EH (cell line): ENCODE results near the gene SH2B3.
"Not testable (repeated sequence)": the region's sequence is repeated elsewhere in the genome, so short reads cannot be mapped to it uniquely, and the experiment has no call there.

ENCODE experiments used
- DNase-seq: peaks from one replicate; pipeline ENCODE4 v3.0.0-alpha.2; 2015; ENCODE audit warnings: low read depth

SH2B3 gene

DNA sequence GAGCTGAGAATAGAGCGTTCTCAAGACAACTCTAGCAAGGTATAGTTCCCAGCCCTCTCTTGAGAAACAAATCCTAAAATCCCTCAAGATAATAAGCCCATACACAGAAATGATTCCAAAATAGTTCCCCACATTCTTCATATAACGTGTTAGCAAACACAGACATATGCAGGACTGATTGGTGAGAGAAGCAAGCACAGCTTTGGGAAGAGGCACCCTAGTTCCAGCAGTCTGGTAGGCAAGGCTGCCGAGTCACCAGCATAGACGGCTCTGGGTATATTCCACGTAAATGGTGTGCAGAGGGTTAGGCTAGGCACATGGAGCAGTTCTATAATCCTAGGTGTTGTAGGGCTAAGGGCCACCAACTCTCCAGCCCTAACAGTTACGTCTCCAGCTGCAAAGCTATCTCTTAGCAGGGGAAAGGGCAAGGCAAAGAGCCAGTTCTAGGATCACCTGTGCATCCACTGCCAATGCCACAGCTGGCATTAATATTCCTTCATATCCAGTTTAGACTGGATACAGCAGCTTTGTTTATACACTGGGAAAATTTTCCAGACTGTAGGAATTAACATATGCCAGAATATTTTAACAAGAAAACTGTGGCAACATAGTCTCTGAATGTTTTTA lies 52.9 kb downstream of the SH2B3 start:
- no peak for DNase-seq

DNA sequence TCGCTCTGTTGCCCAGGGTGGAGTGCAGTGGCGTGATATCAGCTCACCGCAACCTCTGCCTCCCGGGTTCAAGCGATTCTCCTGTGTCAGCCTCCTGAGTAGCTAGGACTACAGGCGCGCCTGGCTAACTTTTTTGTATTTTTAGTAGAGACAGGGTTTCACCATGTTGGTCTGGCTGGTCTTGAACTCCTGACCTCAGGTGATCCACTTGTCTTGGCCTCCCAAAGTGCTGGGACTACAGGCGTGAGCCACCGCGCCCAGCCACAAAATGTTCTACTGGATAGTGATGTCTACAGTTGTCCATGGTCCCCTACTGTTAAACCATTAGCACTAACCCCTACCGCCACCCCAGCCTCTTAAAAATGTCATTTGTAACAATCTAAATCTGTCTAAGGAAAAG lies 54.4 kb downstream of the SH2B3 start:
- DNase-seq = not testable (repeated sequence)

DNA sequence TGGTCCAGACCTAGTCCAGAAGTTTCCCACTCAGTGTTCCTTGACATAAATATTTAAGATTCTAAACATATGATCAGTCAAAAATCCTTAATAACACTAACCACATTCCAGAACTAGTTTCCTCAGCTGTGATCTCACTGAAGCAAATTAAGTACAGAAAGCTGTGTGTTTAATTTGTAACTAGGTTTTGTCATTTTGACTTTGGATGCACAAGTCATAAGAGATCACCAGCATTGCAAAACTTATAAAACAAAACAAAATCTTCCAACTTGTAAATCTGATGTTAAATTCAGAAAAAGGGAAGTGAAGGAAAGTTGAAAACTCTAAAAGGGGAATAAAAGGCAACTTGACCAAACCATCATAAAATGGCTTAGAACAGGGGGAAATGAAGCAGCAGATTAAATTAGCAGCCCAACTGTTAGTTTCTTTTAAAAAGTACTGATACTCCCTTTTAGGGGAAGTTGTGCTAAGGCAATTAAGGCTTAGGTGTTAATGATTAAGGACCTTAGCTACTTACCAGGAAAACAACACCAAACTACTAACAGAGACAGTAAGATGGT lies 56.6 kb downstream of the SH2B3 start:
- peak; percentile 94 for DNase-seq

DNA sequence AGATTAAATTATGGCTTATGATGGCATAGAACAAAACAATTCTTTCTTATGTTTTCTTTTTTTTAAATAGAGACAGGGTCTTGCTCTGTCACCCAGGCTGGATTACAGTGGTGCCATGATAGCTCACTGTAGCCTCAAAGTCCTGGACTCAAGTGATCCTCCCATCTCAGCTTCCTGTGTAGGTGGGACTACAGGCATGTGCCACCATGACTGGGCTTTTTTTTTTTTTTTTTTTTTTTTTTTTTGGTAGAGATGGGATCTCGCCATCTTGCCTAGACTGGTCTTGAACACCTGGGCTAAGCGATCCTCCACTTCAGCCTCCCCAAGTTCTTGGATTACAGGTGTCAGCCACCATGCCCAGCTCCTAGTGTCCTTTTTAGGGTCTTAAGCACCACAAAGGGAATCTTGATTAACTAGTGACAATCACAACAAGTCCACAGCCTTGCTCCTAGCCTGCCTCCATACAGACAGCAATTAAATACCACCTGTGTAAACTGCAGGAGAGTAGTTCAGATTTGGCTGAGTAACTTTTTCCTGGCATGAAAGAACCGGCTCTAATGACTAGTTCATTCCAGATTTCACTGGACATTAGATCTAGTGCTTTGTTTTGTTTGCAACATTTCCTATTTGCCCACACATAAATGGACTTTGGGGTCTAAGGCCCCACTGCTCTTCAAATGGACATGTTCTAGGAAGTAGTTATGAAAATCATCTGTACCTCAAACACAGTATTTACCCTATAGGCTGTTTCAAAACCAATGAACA lies 61.6 kb downstream of the SH2B3 start:
- peak; percentile 72 for DNase-seq

DNA sequence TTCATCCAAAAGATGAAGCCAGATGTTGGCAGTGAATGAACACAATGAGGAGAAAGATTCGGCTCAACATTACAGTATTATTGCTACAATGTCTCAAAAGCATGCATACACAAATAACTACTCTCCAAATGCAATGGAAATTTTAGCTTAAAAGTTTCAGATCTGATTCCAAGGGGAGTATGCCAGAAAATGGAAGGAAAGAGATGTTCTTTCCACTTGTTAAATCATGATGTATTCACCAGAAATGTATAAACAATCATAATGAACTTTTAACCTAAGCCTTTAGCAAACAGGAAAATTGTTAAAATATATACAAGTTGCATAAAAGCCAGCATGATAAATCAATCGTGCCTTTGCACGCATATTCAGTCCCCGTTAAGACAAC lies 62.1 kb downstream of the SH2B3 start:
- DNase-seq = peak; percentile 81

DNA sequence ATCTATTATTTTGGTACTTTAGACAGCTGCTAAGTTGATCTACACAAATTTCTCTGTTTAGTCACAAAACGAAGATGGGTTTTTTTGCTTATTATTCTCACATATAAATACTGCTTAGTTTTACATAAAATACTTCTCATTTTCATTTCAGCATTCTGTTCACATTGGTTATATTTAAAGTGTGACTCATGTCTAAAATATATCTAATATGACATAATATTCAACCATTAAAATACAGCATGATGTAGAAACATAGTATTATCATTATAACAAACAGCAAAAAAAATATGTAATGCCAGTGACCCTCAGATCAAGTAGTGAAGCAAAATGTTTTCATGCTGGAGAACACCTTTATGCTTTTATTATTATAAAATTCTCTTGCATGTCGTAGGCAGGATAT lies 63.7 kb downstream of the SH2B3 start:
- DNase-seq = peak; percentile 62

DNA sequence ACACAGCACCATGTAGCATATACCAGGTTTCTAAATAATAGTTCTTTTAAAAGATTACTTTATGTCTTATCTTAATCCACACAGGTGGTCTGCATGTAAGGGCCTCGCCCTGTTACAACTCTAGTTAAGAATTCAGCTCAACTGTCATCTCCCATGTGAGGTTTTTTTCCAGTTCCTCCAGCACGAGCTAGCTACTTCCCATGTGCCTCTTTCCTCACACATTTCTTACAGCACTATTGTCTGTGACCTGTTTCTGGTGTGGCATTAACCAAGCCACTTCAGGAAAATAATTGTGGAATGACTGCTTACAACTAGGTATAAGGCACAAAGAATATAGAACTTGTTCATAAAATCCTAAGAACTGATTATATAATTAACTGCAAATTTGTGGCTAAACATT lies 65.5 kb downstream of the SH2B3 start:
- DNase-seq = no peak

DNA sequence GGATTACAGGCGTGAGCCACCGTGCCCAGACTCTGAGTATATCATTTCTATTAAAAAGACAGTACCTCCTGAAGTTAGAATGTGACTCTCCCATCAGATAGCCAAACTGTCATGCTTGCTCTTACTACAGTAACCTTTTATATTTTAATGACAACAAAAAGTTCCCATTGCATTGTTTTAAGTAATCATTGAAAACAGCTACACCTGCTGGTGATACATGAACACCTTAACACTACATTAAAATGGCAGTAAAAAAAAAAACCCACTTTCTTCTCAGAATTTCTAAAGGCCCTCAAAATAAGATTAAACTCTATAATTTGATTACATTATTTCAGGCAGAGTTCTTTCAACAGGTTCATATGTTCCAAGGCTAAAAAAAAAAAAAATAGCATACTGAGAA lies 76.7 kb downstream of the SH2B3 start:
- DNase-seq = no peak

DNA sequence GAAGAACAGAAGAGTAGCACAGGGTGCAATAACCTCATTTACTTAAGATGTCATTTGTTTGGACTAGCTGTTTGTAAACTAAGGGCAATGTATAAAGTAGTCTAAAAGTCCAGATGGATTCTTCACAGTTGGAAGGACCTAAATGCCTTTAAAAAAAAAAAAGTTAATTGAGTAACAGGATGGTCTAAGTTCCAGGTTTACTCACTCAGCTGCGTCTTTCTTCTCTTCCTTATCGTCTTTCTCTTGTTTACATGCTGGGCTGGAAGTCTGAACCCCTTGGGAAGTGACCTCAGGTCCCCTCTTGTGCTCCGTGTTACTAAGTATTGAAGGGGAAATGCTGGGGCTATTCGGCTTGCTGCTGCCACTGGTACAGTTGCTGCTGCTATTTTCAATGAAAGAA lies 82.5 kb downstream of the SH2B3 start:
- no peak for DNase-seq

DNA sequence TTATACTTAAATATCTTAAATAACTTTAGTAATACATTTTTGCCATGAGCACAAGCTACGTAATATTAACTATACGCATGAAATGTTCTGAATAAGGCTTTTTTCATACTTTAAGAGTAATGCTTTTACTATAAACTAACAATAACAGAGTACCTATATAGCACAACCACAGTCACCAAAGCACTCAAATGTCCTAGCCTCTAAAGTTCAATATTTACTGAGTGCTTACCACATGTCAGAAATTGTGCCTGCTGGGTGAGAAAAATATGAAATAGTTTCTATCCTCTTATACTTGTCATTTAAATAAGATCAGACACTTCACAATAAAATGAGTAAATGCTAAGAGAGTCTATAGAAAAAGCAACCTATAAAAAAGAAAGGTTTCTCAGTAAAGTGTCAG lies 83.1 kb downstream of the SH2B3 start:
- DNase-seq = no peak

DNA sequence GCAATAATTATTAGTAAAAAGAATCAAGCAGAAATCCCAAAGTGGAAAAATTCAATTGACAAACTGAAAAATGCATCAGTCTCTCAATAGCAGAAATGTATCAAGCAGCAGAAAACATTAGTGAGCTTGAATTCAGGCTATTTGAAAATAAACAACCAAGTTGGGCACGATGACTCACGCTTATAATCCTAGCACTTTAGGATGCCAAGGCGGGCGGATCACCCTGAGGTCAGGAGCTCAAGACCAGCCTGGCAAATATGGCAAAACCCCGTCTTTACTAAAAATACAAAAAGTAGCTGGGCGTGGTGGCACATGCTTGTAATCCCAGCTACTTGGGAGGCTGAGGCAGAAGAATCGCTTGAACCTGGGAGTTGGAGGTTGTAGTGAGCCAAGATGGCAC lies 87.3 kb downstream of the SH2B3 start:
- peak; percentile 75 for DNase-seq

DNA sequence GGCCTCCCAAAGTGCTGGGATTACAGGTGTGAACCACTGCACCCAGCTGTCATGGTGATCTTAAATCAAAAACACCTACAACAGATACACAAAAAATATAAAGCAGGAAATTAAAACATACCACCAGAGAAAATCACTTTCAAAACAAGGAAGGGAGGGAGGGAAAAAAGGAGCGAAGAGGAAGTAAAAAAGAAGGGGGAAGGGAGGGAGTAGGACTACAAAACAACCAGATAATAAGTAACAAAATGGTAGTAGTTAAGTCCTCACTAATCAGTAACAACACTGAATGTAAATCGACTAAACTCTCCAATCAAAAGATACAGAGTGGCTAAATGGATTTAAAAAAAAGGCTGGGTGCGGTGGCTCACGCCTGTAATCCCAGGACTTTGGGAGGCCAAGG lies 89.0 kb downstream of the SH2B3 start:
- no peak for DNase-seq
